ENCODE results near the gene PAX6.

The PAX6 gene

DNA sequence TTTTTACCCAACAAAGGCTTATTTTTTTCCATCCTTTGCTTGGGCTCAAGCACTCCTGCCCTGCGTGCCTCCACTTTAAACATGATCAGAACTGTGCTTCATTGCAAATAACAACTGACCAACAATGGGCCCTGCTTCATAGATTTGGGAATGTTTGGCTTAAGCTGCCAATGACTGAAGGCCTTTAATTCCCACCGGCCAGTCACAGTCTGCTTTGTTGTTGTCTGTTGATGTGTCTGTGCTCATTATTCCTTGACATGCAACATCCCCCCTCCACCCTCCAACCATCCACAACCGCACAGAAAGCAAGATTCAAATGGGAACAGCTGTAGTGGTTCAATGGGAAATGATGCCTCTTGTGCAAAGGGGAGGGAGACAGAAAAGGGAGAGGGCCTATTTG lies 23.0 kb downstream of the PAX6 start:
- TF ChIP-seq ZBTB7A (IDR thresholded peaks at IDR 0.05; ENCODE audit: low read depth) (no peak), TCF12 (IDR thresholded peaks at IDR 0.05; ENCODE audit: low read depth) (no peak), CREB1 (IDR thresholded peaks at IDR 0.05; ENCODE audit: low read depth) (no peak), RAD21 (IDR thresholded peaks at IDR 0.05; ENCODE audit: low read depth) (no peak), CEBPB (IDR thresholded peaks at IDR 0.05) (no peak), EGR1 (IDR thresholded peaks at IDR 0.05) (no peak), TAF1 (IDR thresholded peaks at IDR 0.05; ENCODE audit: low read depth) (no peak), YY1 (IDR thresholded peaks at IDR 0.05; ENCODE audit: low read depth) (no peak)
- TF ChIP-seq, protein P1, sequence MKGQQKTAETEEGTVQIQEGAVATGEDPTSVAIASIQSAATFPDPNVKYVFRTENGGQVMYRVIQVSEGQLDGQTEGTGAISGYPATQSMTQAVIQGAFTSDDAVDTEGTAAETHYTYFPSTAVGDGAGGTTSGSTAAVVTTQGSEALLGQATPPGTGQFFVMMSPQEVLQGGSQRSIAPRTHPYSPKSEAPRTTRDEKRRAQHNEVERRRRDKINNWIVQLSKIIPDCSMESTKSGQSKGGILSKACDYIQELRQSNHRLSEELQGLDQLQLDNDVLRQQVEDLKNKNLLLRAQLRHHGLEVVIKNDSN (IDR thresholded peaks at IDR 0.05): no peak
- TF ChIP-seq, protein P2, sequence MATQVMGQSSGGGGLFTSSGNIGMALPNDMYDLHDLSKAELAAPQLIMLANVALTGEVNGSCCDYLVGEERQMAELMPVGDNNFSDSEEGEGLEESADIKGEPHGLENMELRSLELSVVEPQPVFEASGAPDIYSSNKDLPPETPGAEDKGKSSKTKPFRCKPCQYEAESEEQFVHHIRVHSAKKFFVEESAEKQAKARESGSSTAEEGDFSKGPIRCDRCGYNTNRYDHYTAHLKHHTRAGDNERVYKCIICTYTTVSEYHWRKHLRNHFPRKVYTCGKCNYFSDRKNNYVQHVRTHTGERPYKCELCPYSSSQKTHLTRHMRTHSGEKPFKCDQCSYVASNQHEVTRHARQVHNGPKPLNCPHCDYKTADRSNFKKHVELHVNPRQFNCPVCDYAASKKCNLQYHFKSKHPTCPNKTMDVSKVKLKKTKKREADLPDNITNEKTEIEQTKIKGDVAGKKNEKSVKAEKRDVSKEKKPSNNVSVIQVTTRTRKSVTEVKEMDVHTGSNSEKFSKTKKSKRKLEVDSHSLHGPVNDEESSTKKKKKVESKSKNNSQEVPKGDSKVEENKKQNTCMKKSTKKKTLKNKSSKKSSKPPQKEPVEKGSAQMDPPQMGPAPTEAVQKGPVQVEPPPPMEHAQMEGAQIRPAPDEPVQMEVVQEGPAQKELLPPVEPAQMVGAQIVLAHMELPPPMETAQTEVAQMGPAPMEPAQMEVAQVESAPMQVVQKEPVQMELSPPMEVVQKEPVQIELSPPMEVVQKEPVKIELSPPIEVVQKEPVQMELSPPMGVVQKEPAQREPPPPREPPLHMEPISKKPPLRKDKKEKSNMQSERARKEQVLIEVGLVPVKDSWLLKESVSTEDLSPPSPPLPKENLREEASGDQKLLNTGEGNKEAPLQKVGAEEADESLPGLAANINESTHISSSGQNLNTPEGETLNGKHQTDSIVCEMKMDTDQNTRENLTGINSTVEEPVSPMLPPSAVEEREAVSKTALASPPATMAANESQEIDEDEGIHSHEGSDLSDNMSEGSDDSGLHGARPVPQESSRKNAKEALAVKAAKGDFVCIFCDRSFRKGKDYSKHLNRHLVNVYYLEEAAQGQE (IDR thresholded peaks at IDR 0.05; ENCODE audit: low read depth): no peak

DNA sequence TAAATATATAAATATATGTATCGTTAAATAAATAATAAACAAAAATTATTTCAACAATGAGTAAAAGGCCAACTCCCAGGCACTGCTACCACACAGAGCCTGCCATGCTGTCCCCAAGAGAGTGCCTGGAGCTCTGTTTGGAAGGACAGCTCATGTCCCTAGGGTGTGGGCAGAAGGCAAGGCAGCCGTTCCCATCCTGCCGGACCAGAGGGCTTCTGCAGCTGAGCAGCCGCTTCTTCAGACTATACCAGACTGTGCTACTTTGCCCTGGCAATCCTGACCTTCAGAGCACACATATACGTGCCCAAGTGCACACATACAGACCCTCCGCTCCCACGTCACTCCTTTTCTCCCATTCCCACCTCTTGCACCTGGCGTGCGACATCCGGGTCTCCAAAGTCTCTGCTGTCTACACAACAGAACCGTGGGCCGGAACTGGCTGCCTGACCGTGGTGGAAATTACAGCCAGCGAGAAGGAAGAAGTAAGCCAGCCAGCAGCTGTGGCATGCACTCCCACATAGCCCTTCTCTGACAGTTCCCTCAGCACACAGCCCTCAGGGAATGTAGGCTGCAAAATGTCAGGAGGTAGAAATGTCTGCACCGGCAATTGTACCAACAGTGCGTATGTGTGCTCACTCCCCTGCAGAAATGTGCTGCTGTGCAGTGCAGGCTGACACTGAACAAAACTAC lies 24.0 kb downstream of the PAX6 start:
- TF ChIP-seq, protein P2 (IDR thresholded peaks at IDR 0.05; ENCODE audit: low read depth): no peak
- TF ChIP-seq CEBPB (IDR thresholded peaks at IDR 0.05): no peak
- TF ChIP-seq, protein P1 (IDR thresholded peaks at IDR 0.05): no peak
- no peak for TF ChIP-seq EGR1 (IDR thresholded peaks at IDR 0.05)
- TF ChIP-seq YY1 (IDR thresholded peaks at IDR 0.05; ENCODE audit: low read depth): no peak
- TF ChIP-seq, protein P3, sequence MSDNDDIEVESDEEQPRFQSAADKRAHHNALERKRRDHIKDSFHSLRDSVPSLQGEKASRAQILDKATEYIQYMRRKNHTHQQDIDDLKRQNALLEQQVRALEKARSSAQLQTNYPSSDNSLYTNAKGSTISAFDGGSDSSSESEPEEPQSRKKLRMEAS (IDR thresholded peaks at IDR 0.05): no peak
- TF ChIP-seq CREB1 (IDR thresholded peaks at IDR 0.05; ENCODE audit: low read depth): no peak

DNA sequence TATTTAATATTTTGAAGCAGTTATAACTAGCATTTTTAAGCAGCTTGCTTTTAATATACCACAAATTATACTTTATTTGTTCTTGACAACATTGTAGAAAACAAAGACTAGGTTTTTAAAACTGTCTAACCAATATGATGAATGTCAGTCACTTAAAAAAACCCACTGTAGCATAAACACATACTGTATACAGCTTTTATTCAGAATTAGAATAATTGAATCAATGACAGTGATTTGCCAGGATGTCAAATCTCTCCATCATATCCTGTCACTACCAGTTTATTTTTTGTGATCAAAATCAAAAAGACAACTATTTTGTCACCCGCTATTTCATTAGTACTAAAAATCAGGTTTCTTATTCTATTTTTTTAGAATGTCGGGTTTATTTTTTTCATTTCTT lies 26.5 kb downstream of the PAX6 start:
- TF ChIP-seq TCF12 (IDR thresholded peaks at IDR 0.05; ENCODE audit: low read depth): no peak
- no peak for TF ChIP-seq CEBPB (IDR thresholded peaks at IDR 0.05)
- TF ChIP-seq, protein P3 (IDR thresholded peaks at IDR 0.05): no peak
- TF ChIP-seq, protein P1 (IDR thresholded peaks at IDR 0.05): no peak
- no peak for TF ChIP-seq TAF1 (IDR thresholded peaks at IDR 0.05; ENCODE audit: low read depth)

DNA sequence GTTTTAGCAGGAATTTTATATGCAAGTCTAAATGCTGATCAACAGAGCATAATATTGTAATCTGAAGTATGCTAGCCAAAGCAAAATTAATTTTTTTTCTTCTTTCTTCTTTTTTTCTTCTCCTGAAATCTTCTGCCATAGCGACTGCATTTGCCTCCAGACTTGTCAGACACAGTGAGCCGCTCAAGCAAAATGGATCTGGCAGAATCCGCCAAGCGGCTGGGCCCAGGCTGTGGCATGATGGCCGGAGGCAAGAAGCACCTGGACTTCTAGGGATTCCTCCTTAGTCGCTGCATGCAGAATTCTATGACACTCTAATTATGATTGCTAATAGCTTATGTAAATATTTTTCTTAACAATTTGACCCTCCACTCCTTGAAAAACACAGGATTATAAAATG lies 27.9 kb downstream of the PAX6 start:
- TF ChIP-seq YY1 (IDR thresholded peaks at IDR 0.05; ENCODE audit: low read depth): no peak
- no peak for TF ChIP-seq CREB1 (IDR thresholded peaks at IDR 0.05; ENCODE audit: low read depth)
- no peak for TF ChIP-seq ZBTB7A (IDR thresholded peaks at IDR 0.05; ENCODE audit: low read depth)
- TF ChIP-seq TEAD4 (IDR thresholded peaks at IDR 0.05): no peak
- TF ChIP-seq, protein P1 (IDR thresholded peaks at IDR 0.05): no peak
- no peak for TF ChIP-seq FOXM1 (IDR thresholded peaks at IDR 0.05; ENCODE audit: borderline replicate concordance, low read depth)
- no peak for TF ChIP-seq RAD21 (IDR thresholded peaks at IDR 0.05; ENCODE audit: low read depth)
- no peak for TF ChIP-seq TCF12 (IDR thresholded peaks at IDR 0.05; ENCODE audit: low read depth)
- TF ChIP-seq NFIC (IDR thresholded peaks at IDR 0.05): no peak
- TF ChIP-seq, protein P2 (IDR thresholded peaks at IDR 0.05; ENCODE audit: low read depth): no peak
- TF ChIP-seq EP300 (IDR thresholded peaks at IDR 0.05; ENCODE audit: borderline replicate concordance): no peak
- no peak for TF ChIP-seq CEBPB (IDR thresholded peaks at IDR 0.05)
- TF ChIP-seq, protein P3 (IDR thresholded peaks at IDR 0.05): no peak
- no peak for TF ChIP-seq TAF1 (IDR thresholded peaks at IDR 0.05; ENCODE audit: low read depth)
